Measurements from ENCODE around the gene KCNH2. TPM values are rescaled to one million over a fixed set of nuclear protein-coding genes. Genes with fewer than 3 reads are reported as not detected.

Gene KCNH2
- total RNA-seq, 1 experiment from 2014 or later = 0.27 TPM

Other genes with a start within 250 kb of the KCNH2 start
- not detected in 2 replicates for gene GIMAP5, start 240.9 kb downstream of the KCNH2 start, total RNA-seq (2014; rRNA removed; shearing (Covaris generic))
- gene TMEM176B, start 178.0 kb downstream of the KCNH2 start, total RNA-seq (2014; rRNA removed; shearing (Covaris generic)) = not detected in 2 replicates
- 0.10 TPM in 1 of 2 replicates, not detected in the other for gene TMEM176A, start 177.6 kb downstream of the KCNH2 start, total RNA-seq (2014; rRNA removed; shearing (Covaris generic))
- not detected in 2 replicates for gene AOC1, start 125.8 kb downstream of the KCNH2 start, total RNA-seq (2014; rRNA removed; shearing (Covaris generic))
- 0.30 and 0.46 TPM in 2 replicates for gene NOS3, start 12.7 kb upstream of the KCNH2 start, total RNA-seq (2014; rRNA removed; shearing (Covaris generic))
- gene ATG9B, start 46.2 kb upstream of the KCNH2 start, total RNA-seq (2014; rRNA removed; shearing (Covaris generic)) = 0.25 TPM in 1 of 2 replicates, not detected in the other
- gene ABCB8, start 50.1 kb upstream of the KCNH2 start, total RNA-seq (2014; rRNA removed; shearing (Covaris generic)) = 26.8 and 32.7 TPM in 2 replicates
- 1.1 and 2.0 TPM in 2 replicates for gene ASIC3, start 70.2 kb upstream of the KCNH2 start, total RNA-seq (2014; rRNA removed; shearing (Covaris generic))
- gene CDK5, start 79.6 kb upstream of the KCNH2 start, total RNA-seq (2014; rRNA removed; shearing (Covaris generic)) = 10.8 and 13.1 TPM in 2 replicates
- gene SLC4A2, start 81.3 kb upstream of the KCNH2 start, total RNA-seq (2014; rRNA removed; shearing (Covaris generic)) = 199 and 223 TPM in 2 replicates
- 63.4 and 77.1 TPM in 2 replicates for gene FASTK, start 102.5 kb upstream of the KCNH2 start, total RNA-seq (2014; rRNA removed; shearing (Covaris generic))
- 35.2 and 46.6 TPM in 2 replicates for gene TMUB1, start 105.2 kb upstream of the KCNH2 start, total RNA-seq (2014; rRNA removed; shearing (Covaris generic))
- 39.6 and 43.2 TPM in 2 replicates for gene AGAP3, start 108.2 kb upstream of the KCNH2 start, total RNA-seq (2014; rRNA removed; shearing (Covaris generic))
- gene GBX1, start 189.4 kb upstream of the KCNH2 start, total RNA-seq (2014; rRNA removed; shearing (Covaris generic)) = not detected in 2 replicates
- gene ASB10, start 208.9 kb upstream of the KCNH2 start, total RNA-seq (2014; rRNA removed; shearing (Covaris generic)) = not detected in 2 replicates
- gene H2BK1, start 232.2 kb upstream of the KCNH2 start, total RNA-seq (2014; rRNA removed; shearing (Covaris generic)) = not detected in 2 replicates
- 70.0 and 73.6 TPM in 2 replicates for gene ABCF2, start 248.9 kb upstream of the KCNH2 start, total RNA-seq (2014; rRNA removed; shearing (Covaris generic))

All from NCI-H460 (cell line).